A549 (cell line): ENCODE results near the gene ATP8B2.

Source experiments
- CHD4 ChIP-seq: fragments of 200-600 bp; sonication (generic); IDR thresholded peaks from 2 replicates; pipeline ENCODE4 v1.6.1; 2016; ENCODE audit warnings: antibody characterized with exemption, mild to moderate bottlenecking, borderline replicate concordance
- EP300 ChIP-seq, 2 experiments: fragments of >200 bp; sonication (Bioruptor Twin); formaldehyde crosslinking; IDR thresholded peaks; 2 replicates in 1 of 2; 3 replicates in 1 of 2; pipeline ENCODE4 v1.6.1; 2016 to 2017
- HEYL ChIP-seq: fragments of 250-450 bp; sonication (Bioruptor Pico); IDR thresholded peaks from 2 replicates; pipeline ENCODE4 v1.8.0; 2021; ENCODE audit warnings: mild to moderate bottlenecking, moderate library complexity
- JUN ChIP-seq, 2 experiments: fragments of >200 bp; sonication (Bioruptor Twin); formaldehyde crosslinking; IDR thresholded peaks; 2 replicates in 1 of 2; 3 replicates in 1 of 2; pipeline ENCODE4 v1.6.1; 2016 to 2017
- MAFK ChIP-seq: fragments of 450-650 bp; IDR thresholded peaks from 2 replicates; pipeline ENCODE4 v1.6.1; 2014; ENCODE audit not compliant: partially characterized antibody
- MAZ ChIP-seq: fragments of 150-350 bp; IDR thresholded peaks from 2 replicates; pipeline ENCODE4 v1.6.1; 2014; ENCODE audit warnings: antibody characterized with exemption, low read depth, low read length, borderline replicate concordance
- NFE2L2 ChIP-seq: fragments of 150-350 bp; conservative IDR thresholded peaks from 2 replicates; pipeline ENCODE4 v1.6.1; 2014; ENCODE audit warnings: low read length
- POLR2A ChIP-seq: IDR thresholded peaks from 2 replicates; pipeline ENCODE4 v1.6.1; 2012; ENCODE audit warnings: mild to moderate bottlenecking, low read length
- RCOR1 ChIP-seq: fragments of 150-350 bp; IDR thresholded peaks from 2 replicates; pipeline ENCODE4 v1.6.1; 2014; ENCODE audit warnings: antibody characterized with exemption, low read length, low read depth
- RFX5 ChIP-seq: fragments of 450-650 bp; IDR thresholded peaks from 2 replicates; pipeline ENCODE4 v1.7.1; 2014; ENCODE audit warnings: antibody characterized with exemption, mild to moderate bottlenecking, moderate library complexity
- TP53 ChIP-seq: fragments of 250-450 bp; sonication (Bioruptor Pico); IDR thresholded peaks from 2 replicates; pipeline ENCODE4 v1.5.0; 2021; ENCODE audit warnings: mild to moderate bottlenecking, moderate library complexity
- TF ChIP-seq, protein P1 (sequence below): fragments of 200-600 bp; sonication (generic); IDR thresholded peaks from 2 replicates; pipeline ENCODE4 v1.6.1; 2016; ENCODE audit warnings: antibody characterized with exemption, mild to moderate bottlenecking, moderate library complexity
- TF ChIP-seq, protein P2 (sequence below): fragments of >200 bp; sonication (Bioruptor Twin); formaldehyde crosslinking; IDR thresholded peaks from 3 replicates; pipeline ENCODE4 v1.5.1; 2016

DNA sequence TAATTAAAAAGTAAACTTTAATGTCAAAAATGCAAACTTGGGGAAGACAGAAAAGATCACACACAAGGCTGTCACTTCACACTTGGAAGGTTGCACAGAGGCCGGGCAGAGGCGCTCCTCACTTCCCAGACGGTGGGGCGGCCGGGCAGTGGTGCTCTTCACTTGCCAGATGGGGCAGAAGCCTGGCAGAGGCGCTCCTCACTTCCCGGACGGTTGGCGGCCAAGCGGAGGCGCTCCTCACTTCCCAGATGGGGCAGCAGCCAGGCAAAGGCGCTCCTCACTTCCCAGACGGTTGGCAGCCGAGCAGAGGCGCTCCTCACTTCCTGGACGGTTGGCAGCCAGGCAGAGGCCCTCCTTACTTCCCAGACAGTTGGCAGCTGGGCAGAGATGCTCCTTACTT is 54.0 kb downstream of the ATP8B2 start:
- TF ChIP-seq CHD4 (no peak), RFX5 (no peak), POLR2A (no peak), MAZ (no peak), TP53 (CRISPR knock-in tag) (no peak), NFE2L2 (no peak), HEYL (CRISPR knock-in tag) (no peak), JUN (IDR thresholded peaks at IDR 0.05) (no peak), MAFK (no peak), RCOR1 (no peak), EP300 (IDR thresholded peaks at IDR 0.05) (no peak)
- TF ChIP-seq, protein P1, sequence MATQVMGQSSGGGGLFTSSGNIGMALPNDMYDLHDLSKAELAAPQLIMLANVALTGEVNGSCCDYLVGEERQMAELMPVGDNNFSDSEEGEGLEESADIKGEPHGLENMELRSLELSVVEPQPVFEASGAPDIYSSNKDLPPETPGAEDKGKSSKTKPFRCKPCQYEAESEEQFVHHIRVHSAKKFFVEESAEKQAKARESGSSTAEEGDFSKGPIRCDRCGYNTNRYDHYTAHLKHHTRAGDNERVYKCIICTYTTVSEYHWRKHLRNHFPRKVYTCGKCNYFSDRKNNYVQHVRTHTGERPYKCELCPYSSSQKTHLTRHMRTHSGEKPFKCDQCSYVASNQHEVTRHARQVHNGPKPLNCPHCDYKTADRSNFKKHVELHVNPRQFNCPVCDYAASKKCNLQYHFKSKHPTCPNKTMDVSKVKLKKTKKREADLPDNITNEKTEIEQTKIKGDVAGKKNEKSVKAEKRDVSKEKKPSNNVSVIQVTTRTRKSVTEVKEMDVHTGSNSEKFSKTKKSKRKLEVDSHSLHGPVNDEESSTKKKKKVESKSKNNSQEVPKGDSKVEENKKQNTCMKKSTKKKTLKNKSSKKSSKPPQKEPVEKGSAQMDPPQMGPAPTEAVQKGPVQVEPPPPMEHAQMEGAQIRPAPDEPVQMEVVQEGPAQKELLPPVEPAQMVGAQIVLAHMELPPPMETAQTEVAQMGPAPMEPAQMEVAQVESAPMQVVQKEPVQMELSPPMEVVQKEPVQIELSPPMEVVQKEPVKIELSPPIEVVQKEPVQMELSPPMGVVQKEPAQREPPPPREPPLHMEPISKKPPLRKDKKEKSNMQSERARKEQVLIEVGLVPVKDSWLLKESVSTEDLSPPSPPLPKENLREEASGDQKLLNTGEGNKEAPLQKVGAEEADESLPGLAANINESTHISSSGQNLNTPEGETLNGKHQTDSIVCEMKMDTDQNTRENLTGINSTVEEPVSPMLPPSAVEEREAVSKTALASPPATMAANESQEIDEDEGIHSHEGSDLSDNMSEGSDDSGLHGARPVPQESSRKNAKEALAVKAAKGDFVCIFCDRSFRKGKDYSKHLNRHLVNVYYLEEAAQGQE = no peak
- TF ChIP-seq, protein P2, sequence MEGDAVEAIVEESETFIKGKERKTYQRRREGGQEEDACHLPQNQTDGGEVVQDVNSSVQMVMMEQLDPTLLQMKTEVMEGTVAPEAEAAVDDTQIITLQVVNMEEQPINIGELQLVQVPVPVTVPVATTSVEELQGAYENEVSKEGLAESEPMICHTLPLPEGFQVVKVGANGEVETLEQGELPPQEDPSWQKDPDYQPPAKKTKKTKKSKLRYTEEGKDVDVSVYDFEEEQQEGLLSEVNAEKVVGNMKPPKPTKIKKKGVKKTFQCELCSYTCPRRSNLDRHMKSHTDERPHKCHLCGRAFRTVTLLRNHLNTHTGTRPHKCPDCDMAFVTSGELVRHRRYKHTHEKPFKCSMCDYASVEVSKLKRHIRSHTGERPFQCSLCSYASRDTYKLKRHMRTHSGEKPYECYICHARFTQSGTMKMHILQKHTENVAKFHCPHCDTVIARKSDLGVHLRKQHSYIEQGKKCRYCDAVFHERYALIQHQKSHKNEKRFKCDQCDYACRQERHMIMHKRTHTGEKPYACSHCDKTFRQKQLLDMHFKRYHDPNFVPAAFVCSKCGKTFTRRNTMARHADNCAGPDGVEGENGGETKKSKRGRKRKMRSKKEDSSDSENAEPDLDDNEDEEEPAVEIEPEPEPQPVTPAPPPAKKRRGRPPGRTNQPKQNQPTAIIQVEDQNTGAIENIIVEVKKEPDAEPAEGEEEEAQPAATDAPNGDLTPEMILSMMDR = no peak
